NT2/D1 (cell line): ENCODE measurements around the gene SIAH3.

ENCODE experiments used
- SUZ12 ChIP-seq: IDR thresholded peaks from 2 replicates; pipeline ENCODE4 v1.6.1; 2011; ENCODE audit not compliant: insufficient read length, insufficient read depth; ENCODE audit errors: extremely low read depth
- YY1 ChIP-seq: IDR thresholded peaks from 2 replicates; pipeline ENCODE4 v1.6.1; 2011; ENCODE audit not compliant: insufficient read length, insufficient read depth
- ZNF274 ChIP-seq: IDR thresholded peaks from 2 replicates; pipeline ENCODE4 v1.6.1; 2011; ENCODE audit warnings: mild to moderate bottlenecking, low read depth, low read length

DNA sequence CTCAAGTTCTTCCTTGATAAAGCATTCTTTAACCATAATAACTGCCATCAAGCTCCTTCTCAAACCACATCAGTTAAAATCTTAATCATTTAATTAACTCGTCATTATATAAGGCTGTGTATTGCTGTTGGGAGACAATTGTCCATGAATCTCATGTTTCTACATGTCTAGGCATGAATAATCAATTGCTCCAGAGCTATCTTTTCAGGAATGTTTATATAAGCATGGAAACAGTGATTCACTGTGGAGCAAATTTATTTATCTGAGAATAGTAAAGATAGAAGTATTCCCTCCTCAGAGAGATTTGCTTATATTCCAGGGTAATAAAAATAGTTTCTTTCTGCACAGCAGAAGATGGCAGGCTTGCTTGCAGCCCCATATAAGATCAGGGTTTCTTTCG is 78.3 kb downstream of the SIAH3 start:
- TF ChIP-seq YY1 (no peak), ZNF274 (no peak), SUZ12 (no peak)
